Stomach (tissue), 4 donors: ENCODE measurements around the gene SOX5.

Source experiments
- EP300 ChIP-seq: sonication (generic); formaldehyde crosslinking; IDR thresholded peaks from one replicate; pipeline ENCODE4 v1.6.1; 2017; ENCODE audit warnings: antibody characterized with exemption
- POLR2A ChIP-seq, 4 donors: fragments of 450-650 bp; IDR thresholded peaks; one replicate each; pipeline ENCODE4 v1.6.1; 2016; ENCODE audit warnings: antibody characterized with exemption in 4 of 4, control low read depth in 2 of 4, mild to moderate bottlenecking in 1 of 4, moderate library complexity in 1 of 4
- POLR2AphosphoS5 ChIP-seq, 3 donors: sonication (generic); formaldehyde crosslinking; IDR thresholded peaks; one replicate each; pipeline ENCODE4 v1.6.1; 2016; ENCODE audit warnings: antibody characterized with exemption in 3 of 3
- TF ChIP-seq, protein P1 (sequence below), 7 experiments: fragments of 450-650 bp in 4 of 7; fragments of 200-600 bp in 3 of 7; sonication (generic) in 3 of 7; IDR thresholded peaks; one replicate each; pipeline ENCODE4 v1.5.1; 2016 to 2019; ENCODE audit warnings: antibody characterized with exemption in 7 of 7, control low read depth in 2 of 7, mild to moderate bottlenecking in 1 of 7

DNA sequence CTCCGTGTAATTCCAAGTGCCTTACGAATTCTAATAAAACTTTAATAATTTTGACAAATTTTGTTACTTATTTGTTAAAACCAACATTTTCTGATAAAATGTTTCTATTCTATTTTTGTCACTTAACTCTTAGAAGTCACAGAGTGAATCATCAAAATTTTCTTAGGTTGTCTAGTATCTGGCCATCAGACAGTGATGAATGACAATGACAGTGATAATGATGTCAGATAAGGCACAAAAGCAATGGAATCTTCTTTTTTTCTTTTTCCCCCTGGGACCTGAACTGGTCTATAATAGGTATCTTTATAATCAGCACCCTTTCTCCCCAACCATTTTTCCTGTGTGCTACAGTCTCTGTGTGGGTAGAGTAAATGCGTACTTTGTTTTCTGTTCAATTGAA is 407.3 kb downstream of the SOX5 start:
- no peak for TF ChIP-seq EP300
- TF ChIP-seq, protein P1, sequence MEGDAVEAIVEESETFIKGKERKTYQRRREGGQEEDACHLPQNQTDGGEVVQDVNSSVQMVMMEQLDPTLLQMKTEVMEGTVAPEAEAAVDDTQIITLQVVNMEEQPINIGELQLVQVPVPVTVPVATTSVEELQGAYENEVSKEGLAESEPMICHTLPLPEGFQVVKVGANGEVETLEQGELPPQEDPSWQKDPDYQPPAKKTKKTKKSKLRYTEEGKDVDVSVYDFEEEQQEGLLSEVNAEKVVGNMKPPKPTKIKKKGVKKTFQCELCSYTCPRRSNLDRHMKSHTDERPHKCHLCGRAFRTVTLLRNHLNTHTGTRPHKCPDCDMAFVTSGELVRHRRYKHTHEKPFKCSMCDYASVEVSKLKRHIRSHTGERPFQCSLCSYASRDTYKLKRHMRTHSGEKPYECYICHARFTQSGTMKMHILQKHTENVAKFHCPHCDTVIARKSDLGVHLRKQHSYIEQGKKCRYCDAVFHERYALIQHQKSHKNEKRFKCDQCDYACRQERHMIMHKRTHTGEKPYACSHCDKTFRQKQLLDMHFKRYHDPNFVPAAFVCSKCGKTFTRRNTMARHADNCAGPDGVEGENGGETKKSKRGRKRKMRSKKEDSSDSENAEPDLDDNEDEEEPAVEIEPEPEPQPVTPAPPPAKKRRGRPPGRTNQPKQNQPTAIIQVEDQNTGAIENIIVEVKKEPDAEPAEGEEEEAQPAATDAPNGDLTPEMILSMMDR (IDR thresholded peaks at IDR 0.05): no peak
- no peak for TF ChIP-seq POLR2AphosphoS5 (IDR thresholded peaks at IDR 0.05)
- no peak for TF ChIP-seq POLR2A (IDR thresholded peaks at IDR 0.05)
